Activated T-cell treated with anti-CD3 and anti-CD28 coated beads for 1 hour (primary cell): ENCODE measurements around the gene PNKP.

ENCODE experiments used
- DNase-seq: peaks from one replicate; pipeline ENCODE4 v3.0.0-alpha.2; 2020; ENCODE audit warnings: low read depth

The PNKP gene

GRCh38 chr19:49890349-49891311 lies 23.3 kb upstream of the PNKP start:
- DNase-seq: peak; percentile 58

GRCh38 chr19:49889687-49890348 lies 22.4 kb upstream of the PNKP start:
- peak; percentile 66 for DNase-seq

GRCh38 chr19:49889038-49889686 lies 21.8 kb upstream of the PNKP start:
- DNase-seq: no peak

- DNase-seq: no peak
Measured at GRCh38 chr19:49888510-49888824, 21.1 kb upstream of the PNKP start.

- DNase-seq: no peak
Measured at GRCh38 chr19:49887665-49888509, 20.5 kb upstream of the PNKP start.

GRCh38 chr19:49887037-49887664 lies 19.8 kb upstream of the PNKP start:
- DNase-seq: no peak

- no peak for DNase-seq
Measured at GRCh38 chr19:49884760-49885159, 17.4 kb upstream of the PNKP start.

- no peak for DNase-seq
Measured at GRCh38 chr19:49884109-49884508, 16.7 kb upstream of the PNKP start.

GRCh38 chr19:49883094-49883493 lies 15.7 kb upstream of the PNKP start:
- no peak for DNase-seq

GRCh38 chr19:49882643-49883042 lies 15.3 kb upstream of the PNKP start:
- no peak for DNase-seq

- no peak for DNase-seq
Measured at GRCh38 chr19:49881672-49882394, 14.5 kb upstream of the PNKP start.

GRCh38 chr19:49881186-49881585 lies 13.8 kb upstream of the PNKP start:
- no peak for DNase-seq

- no peak for DNase-seq
Measured at GRCh38 chr19:49880162-49880869, 12.9 kb upstream of the PNKP start.

GRCh38 chr19:49879243-49879963 lies 12.0 kb upstream of the PNKP start:
- DNase-seq: no peak

GRCh38 chr19:49878744-49879070 lies 11.3 kb upstream of the PNKP start:
- DNase-seq: no peak

GRCh38 chr19:49877879-49878743 lies 10.7 kb upstream of the PNKP start:
- peak; percentile 98 for DNase-seq

GRCh38 chr19:49877020-49877878 lies 9.9 kb upstream of the PNKP start, which contains the start of the genes AKT1S1 and TBC1D17:
Gene AKT1S1, minus strand, starts transcription at chr19:49877355. Its CDS starts 4,060 bp downstream, at chr19:49873295.
Gene TBC1D17, plus strand, starts transcription at chr19:49877702. Its CDS starts 22 bp downstream, at chr19:49877724.
- peak; percentile 95 for DNase-seq
